WTC11 (cell line): ENCODE results near the gene TSSC4.

Experiments used
- CREB1 ChIP-seq: sonication (generic); formaldehyde crosslinking; IDR thresholded peaks from 2 replicates; pipeline ENCODE4 v1.8.0; 2023; ENCODE audit warnings: mild to moderate bottlenecking, missing genetic modification reagents
- CTCF ChIP-seq: fragments of 200-600 bp; IDR thresholded peaks from 2 replicates; pipeline ENCODE4 v1.8.0; 2022; ENCODE audit warnings: antibody characterized with exemption
- FOXP1 ChIP-seq: sonication (generic); formaldehyde crosslinking; IDR thresholded peaks from 2 replicates; pipeline ENCODE4 v1.8.0; 2022; ENCODE audit warnings: missing genetic modification reagents, mild to moderate bottlenecking, moderate library complexity, borderline replicate concordance
- MXD4 ChIP-seq: fragments of 250-450 bp; sonication (Bioruptor Pico); IDR thresholded peaks from 2 replicates; pipeline ENCODE4 v1.8.0; 2021; ENCODE audit warnings: mild to moderate bottlenecking, moderate library complexity, borderline replicate concordance
- SP1 ChIP-seq: sonication (generic); formaldehyde crosslinking; conservative IDR thresholded peaks from 2 replicates; pipeline ENCODE4 v1.8.1; 2022; ENCODE audit warnings: missing genetic modification reagents
- USF1 ChIP-seq: sonication (generic); formaldehyde crosslinking; IDR thresholded peaks from 2 replicates; pipeline ENCODE4 v1.8.0; 2022; ENCODE audit warnings: mild to moderate bottlenecking, missing genetic modification reagents
- USF2 ChIP-seq: sonication (generic); formaldehyde crosslinking; IDR thresholded peaks from 2 replicates; pipeline ENCODE4 v1.8.1; 2023; ENCODE audit warnings: mild to moderate bottlenecking, missing genetic modification reagents, moderate library complexity

DNA sequence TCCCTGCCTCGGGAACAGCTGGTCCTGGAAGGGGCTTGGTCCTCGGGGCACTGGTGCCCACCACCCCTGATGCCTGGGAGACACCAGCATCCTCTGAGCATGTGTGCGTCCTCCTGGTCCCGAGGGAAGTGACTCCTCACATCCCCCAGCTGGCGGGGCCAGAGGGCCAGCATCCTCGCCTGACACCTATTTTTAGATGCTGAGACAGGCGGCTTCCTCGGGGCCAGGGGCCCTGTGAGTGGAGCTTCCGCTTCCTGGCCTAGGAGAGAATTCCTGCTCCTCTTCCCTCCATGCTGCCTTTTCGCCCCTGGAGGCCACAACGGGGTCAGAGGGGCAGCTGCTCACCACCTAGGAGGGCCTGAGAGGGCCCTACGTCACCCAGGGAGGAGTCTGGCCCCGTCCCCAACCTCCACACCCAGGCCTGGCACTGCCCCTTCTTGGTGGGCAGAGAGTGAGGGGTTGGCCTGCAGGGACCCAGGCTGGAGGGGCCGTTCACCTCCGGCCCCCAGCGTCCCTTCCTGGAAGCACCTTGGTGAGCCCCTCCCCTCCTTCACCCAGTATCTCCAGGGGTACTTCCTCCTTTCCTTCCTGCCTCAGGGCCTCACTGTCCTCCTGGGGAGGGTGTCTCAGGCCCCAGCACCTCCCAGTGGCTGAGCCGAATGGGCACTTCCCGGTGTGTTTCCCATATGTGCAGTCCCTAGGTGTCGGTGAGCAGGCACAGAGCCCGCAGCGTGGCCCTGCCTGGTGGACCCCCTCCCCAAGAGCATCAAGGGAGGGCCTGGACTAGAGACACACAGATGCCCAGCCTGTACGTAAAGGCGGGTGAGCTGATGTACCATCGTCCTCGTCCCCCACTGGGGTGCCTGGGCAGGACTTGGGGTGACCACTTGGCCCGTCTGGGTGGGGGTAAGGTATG lies 17.4 kb upstream of the TSSC4 start:
- TF ChIP-seq CTCF (no peak), FOXP1 (CRISPR knock-in tag) (no peak), SP1 (CRISPR knock-in tag) (no peak), USF1 (CRISPR knock-in tag) (no peak), USF2 (no peak), MXD4 (CRISPR knock-in tag) (no peak), CREB1 (no peak)
